OCI-LY1 (cell line): ENCODE results near the gene CDH4.

Experiments used
- H2AFZ ChIP-seq: fragments of 200-600 bp; sonication (generic), shearing (Covaris generic); 2 replicates; pipeline ENCODE4 v1.6.0; 2014; ENCODE audit warnings: antibody characterized with exemption, mild to moderate bottlenecking, low read length
- H3F3A ChIP-seq: fragments of 200-600 bp; sonication (generic), shearing (Covaris generic); 2 replicates; pipeline ENCODE4 v1.6.0; 2014; ENCODE audit warnings: mild to moderate bottlenecking, antibody characterized with exemption, low read length, moderate library complexity; ENCODE audit not compliant: insufficient read depth
- H3K27ac ChIP-seq: fragments of 200-600 bp; sonication (generic); 2 replicates; pipeline ENCODE4 v1.5.1; 2014; ENCODE audit warnings: low read length, mixed run types, mild to moderate bottlenecking, low read depth; ENCODE audit not compliant: poor library complexity, severe bottlenecking
- H3K27me3 ChIP-seq: fragments of 200-600 bp; sonication (generic); 2 replicates; pipeline ENCODE4 v1.6.0; 2014; ENCODE audit warnings: antibody characterized with exemption, mild to moderate bottlenecking, low read length, moderate library complexity; ENCODE audit not compliant: insufficient read depth
- H3K36me3 ChIP-seq: fragments of 200-600 bp; sonication (generic); 2 replicates; pipeline ENCODE4 v1.6.1; 2014; ENCODE audit warnings: mild to moderate bottlenecking, antibody characterized with exemption, low read length, moderate library complexity, mixed read lengths; ENCODE audit not compliant: insufficient read depth
- H3K4me1 ChIP-seq: fragments of 200-600 bp; sonication (generic); 2 replicates; pipeline ENCODE4 v1.5.1; 2014; ENCODE audit warnings: mild to moderate bottlenecking, low read length, moderate library complexity; ENCODE audit not compliant: insufficient read depth, severe bottlenecking
- H3K4me2 ChIP-seq: fragments of 200-600 bp; sonication (generic), shearing (Covaris generic); 2 replicates; pipeline ENCODE4 v1.6.1; 2014; ENCODE audit warnings: low read length
- H3K4me3 ChIP-seq: fragments of 200-600 bp; sonication (generic); 2 replicates; pipeline ENCODE4 v1.5.1; 2014; ENCODE audit warnings: low read length, low read depth, mild to moderate bottlenecking, mixed read lengths; ENCODE audit not compliant: poor library complexity, severe bottlenecking
- H3K79me2 ChIP-seq: fragments of 200-600 bp; shearing (Covaris generic); 2 replicates; pipeline ENCODE4 v1.6.1; 2016; ENCODE audit warnings: mixed run types, low read length, mixed read lengths; ENCODE audit not compliant: insufficient read depth
- H3K9ac ChIP-seq: fragments of 200-600 bp; sonication (generic), shearing (Covaris generic); 2 replicates; pipeline ENCODE4 v1.6.1; 2014; ENCODE audit warnings: mild to moderate bottlenecking, low read length, mixed read lengths
- H3K9me2 ChIP-seq: fragments of 200-600 bp; sonication (generic), shearing (Covaris generic); 2 replicates; pipeline ENCODE4 v1.6.1; 2014; ENCODE audit warnings: low read depth, mild to moderate bottlenecking, low read length, mixed read lengths
- H3K9me3 ChIP-seq: fragments of 200-600 bp; shearing (Covaris generic); 2 replicates; pipeline ENCODE4 v1.6.1; 2014; ENCODE audit warnings: low read length, mixed read lengths
- H4K20me1 ChIP-seq: fragments of 200-600 bp; sonication (generic), shearing (Covaris generic); 2 replicates; pipeline ENCODE4 v1.6.0; 2016; ENCODE audit warnings: mild to moderate bottlenecking, low read length; ENCODE audit not compliant: insufficient read depth
- CTCF ChIP-seq: fragments of 200-600 bp; sonication (generic), shearing (Covaris generic); IDR thresholded peaks from 2 replicates; pipeline ENCODE4 v1.5.1; 2017; ENCODE audit warnings: mild to moderate bottlenecking, antibody characterized with exemption, low read length, moderate library complexity, mixed read lengths
- EZH2 ChIP-seq: fragments of 200-600 bp; sonication (generic), shearing (Covaris generic); IDR thresholded peaks from 2 replicates; pipeline ENCODE4 v1.8.0; 2017; ENCODE audit warnings: borderline replicate concordance, mixed run types, mild to moderate bottlenecking, antibody characterized with exemption, low read length, moderate library complexity, mixed read lengths

Gene CDH4

DNA sequence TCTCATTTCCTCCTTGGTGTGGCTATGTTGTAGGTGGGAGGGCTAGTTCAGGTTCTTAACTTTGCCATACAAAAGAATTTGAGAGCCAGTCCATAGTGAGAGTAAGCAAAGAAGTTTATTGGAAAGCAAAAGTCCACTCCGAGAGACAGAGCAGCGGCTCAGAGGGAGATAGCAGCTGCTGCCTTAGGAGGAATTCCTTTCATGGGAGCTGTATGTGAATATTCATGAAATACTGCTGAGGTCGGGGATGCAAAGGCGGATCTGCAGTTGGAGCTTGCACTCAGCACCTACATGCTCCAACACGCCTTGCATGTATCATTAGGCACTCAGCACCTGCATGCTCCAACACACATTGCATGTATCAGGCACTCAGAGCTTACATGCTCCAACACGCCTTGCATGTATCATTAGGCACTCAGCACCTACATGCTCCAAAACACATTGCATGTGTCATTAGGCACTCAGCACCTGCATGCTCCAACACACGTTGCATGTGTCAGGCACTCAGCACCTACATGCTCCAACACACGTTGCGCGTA is 54.9 kb downstream of the CDH4 start:
- Histone ChIP-seq H3K9ac (no peak overlapping the region), H4K20me1 (no peaks in the 10 kb centered on the region), H3K4me3 (no peak overlapping the region), H3K9me2 (no peaks in the 10 kb centered on the region), H3K79me2 (no peaks in the 10 kb centered on the region), H3K9me3 (no peaks in the 10 kb centered on the region), H3K36me3 (no peaks in the 10 kb centered on the region), H2AFZ (no peak overlapping the region), H3K27me3 (no peaks in the 10 kb centered on the region), H3F3A (no peaks in the 10 kb centered on the region), H3K4me1 (no peaks in the 10 kb centered on the region), H3K4me2 (no peak overlapping the region), H3K27ac (no peak overlapping the region)
- TF ChIP-seq EZH2 (no peak), CTCF (no peak)

DNA sequence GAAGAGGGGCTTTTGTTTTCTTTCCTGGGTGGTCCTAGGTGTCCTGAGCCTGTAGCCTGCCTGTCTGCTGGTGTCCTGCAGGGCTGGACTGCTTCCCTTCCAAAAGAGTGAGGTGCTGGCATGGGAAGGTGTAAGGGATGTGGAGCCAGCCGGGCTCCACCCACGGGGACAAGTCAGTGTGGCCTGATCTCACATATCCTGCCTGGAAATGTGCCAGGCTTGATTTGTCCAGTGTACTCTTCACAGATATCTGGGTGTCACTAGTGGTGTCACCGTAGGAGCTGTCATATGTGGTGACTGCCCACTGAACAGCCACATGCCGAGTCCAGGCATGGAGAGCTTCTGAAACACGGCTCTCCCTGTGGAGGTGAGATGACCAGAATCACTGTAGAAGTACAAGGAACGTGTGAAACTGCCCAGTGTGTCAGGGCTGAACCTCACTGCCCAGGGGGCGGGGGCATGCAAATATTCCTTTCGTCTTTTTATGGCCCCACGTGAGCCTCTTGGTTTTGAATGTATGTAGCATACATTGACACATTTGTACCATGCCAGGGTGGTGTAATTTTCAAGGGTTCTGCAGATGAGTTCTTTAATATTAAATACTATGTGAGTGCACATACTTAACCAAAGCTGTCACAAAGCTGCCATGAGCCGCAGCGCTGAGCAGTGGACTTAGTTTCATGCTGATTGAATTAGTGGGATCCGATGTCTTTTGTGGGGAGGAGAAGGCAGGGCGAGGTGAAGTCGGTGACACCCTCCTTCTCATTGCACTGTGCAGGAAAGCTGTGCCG is 55.8 kb downstream of the CDH4 start:
- Histone ChIP-seq H3K36me3 (no peaks in the 10 kb centered on the region), H3K4me3 (no peak overlapping the region), H3K9me2 (no peaks in the 10 kb centered on the region), H3K9me3 (no peaks in the 10 kb centered on the region), H3K4me2 (no peak overlapping the region), H3K9ac (no peak overlapping the region), H3F3A (no peaks in the 10 kb centered on the region), H3K4me1 (no peaks in the 10 kb centered on the region), H2AFZ (no peak overlapping the region), H4K20me1 (no peaks in the 10 kb centered on the region), H3K79me2 (no peaks in the 10 kb centered on the region), H3K27me3 (no peaks in the 10 kb centered on the region), H3K27ac (no peak overlapping the region)
- TF ChIP-seq CTCF (no peak), EZH2 (no peak)

- Histone ChIP-seq H3K27ac (no peak overlapping the region), H3K79me2 (no peaks in the 10 kb centered on the region), H3F3A (no peaks in the 10 kb centered on the region), H4K20me1 (no peaks in the 10 kb centered on the region), H3K4me2 (no peak overlapping the region), H3K4me3 (no peak overlapping the region), H3K9me3 (no peaks in the 10 kb centered on the region), H3K36me3 (no peaks in the 10 kb centered on the region), H3K4me1 (no peaks in the 10 kb centered on the region), H3K9ac (no peak overlapping the region), H3K9me2 (no peaks in the 10 kb centered on the region), H3K27me3 (no peaks in the 10 kb centered on the region), H2AFZ (no peak overlapping the region)
- TF ChIP-seq EZH2, result no peak
- no peak for TF ChIP-seq CTCF
These were observed 56.4 kb downstream of the CDH4 start for GRCh38 chr20:61308477-61308774.
